Body of pancreas (tissue), 4 donors: ENCODE data around the gene FOXO3. TPM values are rescaled to one million over a fixed set of nuclear protein-coding genes. Genes with fewer than 3 reads are reported as not detected.

Source experiments
- ATAC-seq: fragments of 150-250 bp; one replicate; pipeline ENCODE4 v1.9.1; 2016
- DNase-seq, 4 donors: peaks; one replicate each; pipeline ENCODE4 v3.0.0-alpha.2; 2019
- H3K27ac ChIP-seq, 4 donors: fragments of 200-600 bp; sonication (generic); 1 replicate in 3 of 4; 2 replicates in 1 of 4; pipeline versions ENCODE4 v1.5.1 to v1.6.1; 2016 to 2019; ENCODE audit warnings: mild to moderate bottlenecking in 1 of 4, mixed read lengths in 1 of 4, moderate library complexity in 1 of 4
- H3K27me3 ChIP-seq, 2 donors: fragments of 200-600 bp; sonication (generic); one replicate each; pipeline ENCODE4 v1.6.0; 2016; ENCODE audit warnings: mild to moderate bottlenecking in 1 of 2
- H3K36me3 ChIP-seq, 2 donors: fragments of 200-600 bp; sonication (generic); replicated peaks in 1 of 2; 2 replicates each; pipeline ENCODE4 v1.5.1; 2016; ENCODE audit warnings: low read depth in 2 of 2; ENCODE audit not compliant: insufficient read depth in 1 of 2
- H3K4me1 ChIP-seq: fragments of 200-600 bp; sonication (generic); one replicate; pipeline ENCODE4 v1.6.0; 2016
- H3K4me3 ChIP-seq, 2 donors: fragments of 200-600 bp; sonication (generic); 1 replicate in 1 of 2; 2 replicates in 1 of 2; pipeline ENCODE4 v1.5.1; 2016 to 2019
- H3K9me3 ChIP-seq, 3 donors: fragments of 200-600 bp; sonication (generic); 1 replicate in 2 of 3; 2 replicates in 1 of 3; pipeline ENCODE4 v1.5.1; 2016
- CTCF ChIP-seq, 7 experiments: fragments of 450-650 bp in 4 of 7; fragments of 200-600 bp in 3 of 7; sonication (generic) in 3 of 7; IDR thresholded peaks; one replicate each; pipeline ENCODE4 v1.5.1; 2016 to 2019; ENCODE audit warnings: antibody characterized with exemption in 7 of 7
- POLR2A ChIP-seq, 3 donors: fragments of 450-650 bp; IDR thresholded peaks; one replicate each; pipeline ENCODE4 v1.6.1; 2016; ENCODE audit warnings: antibody characterized with exemption in 3 of 3, mild to moderate bottlenecking in 2 of 3
- WGBS, 2 donors: methylation state at CpG; one replicate each; pipeline ENCODE4 v1.1.5; 2017; 5-methylcytosine and 5-hydroxymethylcytosine counted together
- intact Hi-C: fragments of 100-400 bp; cut with DNase I; formaldehyde crosslinking; loops from one replicate; pipeline ENCODE4 v1.15.1; 2023
- total RNA-seq, 2 donors: library from RNA; depleted of rRNA; stranded (reverse); fragments of >200 nt; gene quantifications; one replicate each; pipeline ENCODE4 v1.1.0, GENCODE V29; 2016

FOXO3 gene
- total RNA-seq, 2 donors from 2014 or later = 62.8 to 69.5 TPM

GRCh38 chr6:108720827-108721226 is 160.1 kb downstream of the FOXO3 start:
- H3K9me3 ChIP-seq = no peaks in the 10 kb centered on the region
- peaks cover 3% of the 10 kb centered on the region for H3K4me1 ChIP-seq
- DNase-seq (no peak), ATAC-seq (no peak)
- H3K36me3 ChIP-seq = no peaks in the 10 kb centered on the region
- no peak overlapping the region for H3K4me3 ChIP-seq
- no peaks in the 10 kb centered on the region for H3K27me3 ChIP-seq
- WGBS, 2 donors = 55 to 72% methylated on average over 2 of the region's 2 CpGs
- no peak overlapping the region for H3K27ac ChIP-seq
- intact Hi-C loops = no loop called here
- no peak for TF ChIP-seq POLR2A (IDR thresholded peaks at IDR 0.05)
- TF ChIP-seq CTCF (IDR thresholded peaks at IDR 0.05) = no peak

- no peaks in the 10 kb centered on the region for H3K9me3 ChIP-seq
- DNase-seq (no peak), ATAC-seq (no peak)
- no peaks in the 10 kb centered on the region for H3K4me1 ChIP-seq
- no peak overlapping the region for H3K27ac ChIP-seq
- H3K36me3 ChIP-seq = no peaks in the 10 kb centered on the region
- H3K27me3 ChIP-seq = no peaks in the 10 kb centered on the region
- WGBS, 2 donors = 35 to 41% methylated on average over 5 of the region's 5 CpGs
- H3K4me3 ChIP-seq = no peak overlapping the region
- intact Hi-C loops = no loop called here
- TF ChIP-seq POLR2A (IDR thresholded peaks at IDR 0.05) (no peak), CTCF (IDR thresholded peaks at IDR 0.05) (no peak)
Observed at GRCh38 chr6:108721286-108721685, 160.6 kb downstream of the FOXO3 start.

- Histone ChIP-seq H3K4me3 (no peak overlapping the region), H3K36me3 (no peaks in the 10 kb centered on the region), H3K9me3 (no peaks in the 10 kb centered on the region), H3K27me3 (no peaks in the 10 kb centered on the region), H3K4me1 (no peaks in the 10 kb centered on the region), H3K27ac (no peak overlapping the region)
- no peak for TF ChIP-seq POLR2A (IDR thresholded peaks at IDR 0.05)
- TF ChIP-seq CTCF (IDR thresholded peaks at IDR 0.05) = no peak
- DNase-seq (no peak), ATAC-seq (no peak)
- WGBS, 2 donors = 93 to 100% methylated on average over 1 of the region's 1 CpG
- intact Hi-C loops = no loop called here
Observed at GRCh38 chr6:108723594-108723993, 162.9 kb downstream of the FOXO3 start.

- intact Hi-C loops = no loop called here
- Histone ChIP-seq H3K4me1 (no peaks in the 10 kb centered on the region), H3K27me3 (no peaks in the 10 kb centered on the region), H3K4me3 (no peak overlapping the region), H3K9me3 (no peaks in the 10 kb centered on the region), H3K27ac (no peak overlapping the region), H3K36me3 (no peaks in the 10 kb centered on the region)
- TF ChIP-seq CTCF (IDR thresholded peaks at IDR 0.05) = no peak
- no peak for ATAC-seq
- 91 to 97% methylated on average over 7 of the region's 7 CpGs for WGBS, 2 donors
- no peak for DNase-seq
Observed at GRCh38 chr6:108726726-108727339, 166.1 kb downstream of the FOXO3 start.
